ENCODE results near the gene TLE1.
"Not testable (repeated sequence)": the region's sequence is repeated elsewhere in the genome, so short reads cannot be mapped to it uniquely, and the experiment has no call there.

The TLE1 gene

GRCh38 chr9:81599837-81600236 lies 89.5 kb downstream of the TLE1 start:
- DNase-seq (ENCODE audit: low spot score), result no peak

- DNase-seq (ENCODE audit: low spot score), result no peak
These were observed 90.5 kb downstream of the TLE1 start for GRCh38 chr9:81598811-81599210.

DNA sequence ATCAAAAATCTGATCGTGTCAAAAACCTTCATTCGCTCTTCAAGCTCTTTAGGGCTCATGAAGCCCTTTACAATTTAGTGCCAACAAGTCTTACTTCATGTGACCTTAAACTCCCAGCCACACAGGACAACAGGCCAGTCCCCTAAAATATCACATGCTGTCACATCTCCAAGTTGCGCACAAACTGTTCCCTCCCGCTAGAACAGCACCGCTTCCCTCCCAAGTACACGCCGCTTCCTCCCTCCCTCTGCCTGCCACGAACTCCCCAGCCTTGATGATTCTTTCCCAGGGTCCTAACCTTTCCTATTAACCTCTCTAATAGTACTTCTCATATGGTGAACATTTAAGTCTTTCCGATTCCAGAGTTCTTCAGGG lies 91.2 kb downstream of the TLE1 start:
- no peak for DNase-seq (ENCODE audit: low spot score)

GRCh38 chr9:81597419-81598122 lies 91.8 kb downstream of the TLE1 start:
- no peak for DNase-seq (ENCODE audit: low spot score)

DNA sequence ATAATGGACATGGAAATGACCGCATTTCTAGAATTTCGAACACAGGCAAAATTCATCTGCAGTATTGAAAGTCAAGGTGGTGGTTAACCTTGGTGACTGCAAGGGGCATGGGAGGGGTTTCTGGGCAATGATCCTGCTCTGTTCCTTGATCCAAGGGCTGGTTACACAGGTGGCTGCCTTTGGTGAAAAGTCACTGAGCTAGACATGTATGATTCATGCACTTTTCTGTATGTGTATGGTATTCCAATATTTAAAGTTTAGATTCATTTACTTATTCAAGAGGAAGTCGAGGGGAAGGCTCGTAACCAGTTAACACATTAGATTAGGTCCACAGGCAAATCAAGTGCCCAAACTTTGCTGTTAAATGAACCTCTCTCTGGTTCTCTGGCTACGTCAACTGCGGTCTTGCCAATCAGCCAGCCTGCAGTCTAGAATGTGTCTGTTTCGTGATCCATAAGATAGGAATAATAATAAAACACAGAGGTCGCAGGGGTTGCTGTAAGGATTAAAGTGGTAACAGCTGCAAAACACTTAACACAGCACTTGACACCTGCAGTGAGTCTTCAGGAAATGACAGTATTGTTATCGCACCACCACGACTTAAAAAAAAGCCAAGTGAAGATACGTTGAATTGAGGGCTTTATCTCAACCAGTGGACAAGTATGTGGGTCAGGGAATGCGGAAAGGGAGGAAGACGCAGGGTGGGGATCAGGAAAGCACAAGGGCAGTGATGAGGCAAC lies 92.5 kb downstream of the TLE1 start:
- DNase-seq (ENCODE audit: low spot score), result no peak

DNA sequence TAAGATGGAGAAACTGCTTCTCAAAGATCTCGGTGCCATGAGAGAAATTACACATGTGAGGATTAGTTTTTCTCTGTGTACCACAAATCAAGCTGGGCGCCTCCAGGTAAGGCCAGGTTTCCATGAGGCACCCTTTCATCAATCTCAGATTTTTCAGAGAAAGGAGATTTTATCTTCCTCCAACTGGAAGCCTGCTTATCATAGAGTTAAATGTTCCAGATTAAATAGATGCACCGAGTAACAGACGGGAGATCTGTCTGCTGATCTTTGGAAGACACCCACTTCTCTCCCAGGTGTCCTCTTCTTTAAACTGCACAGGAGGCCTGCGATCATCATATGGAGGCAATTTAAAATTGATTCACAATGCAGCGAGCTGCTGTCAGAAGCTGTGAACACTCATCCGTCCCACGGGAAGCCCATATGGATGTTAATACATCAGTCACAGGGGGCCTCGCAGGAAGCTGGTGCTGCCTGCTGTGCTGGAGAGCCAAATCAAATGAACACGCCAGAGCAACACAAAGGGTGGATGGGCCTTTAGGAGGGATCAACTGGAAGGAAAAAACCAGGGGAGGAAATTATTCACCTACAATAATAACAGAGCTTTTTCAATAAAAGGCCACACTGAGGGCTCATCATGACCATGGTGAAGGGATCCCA lies 93.3 kb downstream of the TLE1 start:
- no peak for DNase-seq (ENCODE audit: low spot score)

DNA sequence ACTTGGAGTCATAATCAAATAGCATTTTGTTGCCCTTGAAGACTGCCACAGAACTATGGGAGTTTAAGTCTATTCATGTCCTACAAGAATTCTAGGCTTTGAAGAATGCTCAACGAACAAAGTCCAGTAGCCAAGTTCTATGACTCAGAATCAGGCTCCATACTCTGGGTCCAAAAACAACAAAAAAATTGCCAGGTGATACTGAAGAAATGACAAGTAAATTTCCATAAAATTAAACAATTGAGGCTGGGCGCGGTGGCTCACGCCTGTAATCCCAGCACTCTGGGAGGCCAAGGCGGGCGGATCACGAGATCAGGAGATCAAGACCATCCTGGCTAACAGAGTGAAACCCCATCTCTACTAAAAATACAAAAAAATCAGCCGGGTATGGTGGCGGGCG lies 94.1 kb downstream of the TLE1 start:
- not testable (repeated sequence) for DNase-seq (ENCODE audit: low spot score)

DNA sequence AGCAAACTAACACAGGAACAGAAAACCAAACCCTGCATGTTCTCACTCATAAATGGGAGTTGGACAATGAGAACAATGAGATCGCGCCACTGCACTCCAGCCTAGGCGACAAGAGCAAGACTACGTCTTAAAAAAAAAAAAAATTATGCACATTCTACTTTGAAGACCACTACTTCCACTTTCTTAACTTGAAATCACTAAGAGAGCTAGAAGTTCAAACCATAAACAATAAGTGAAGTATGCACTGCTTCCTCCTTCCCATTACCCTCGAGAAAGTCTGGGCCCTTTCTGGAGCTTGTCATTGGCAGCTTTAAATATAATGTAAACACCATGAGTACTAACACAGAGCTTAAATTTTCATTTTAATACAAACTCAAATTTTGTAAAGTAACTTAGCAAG lies 94.9 kb downstream of the TLE1 start:
- no peak for DNase-seq (ENCODE audit: low spot score)

GRCh38 chr9:81592887-81593266 lies 96.5 kb downstream of the TLE1 start:
- DNase-seq (ENCODE audit: low spot score), result no peak

DNA sequence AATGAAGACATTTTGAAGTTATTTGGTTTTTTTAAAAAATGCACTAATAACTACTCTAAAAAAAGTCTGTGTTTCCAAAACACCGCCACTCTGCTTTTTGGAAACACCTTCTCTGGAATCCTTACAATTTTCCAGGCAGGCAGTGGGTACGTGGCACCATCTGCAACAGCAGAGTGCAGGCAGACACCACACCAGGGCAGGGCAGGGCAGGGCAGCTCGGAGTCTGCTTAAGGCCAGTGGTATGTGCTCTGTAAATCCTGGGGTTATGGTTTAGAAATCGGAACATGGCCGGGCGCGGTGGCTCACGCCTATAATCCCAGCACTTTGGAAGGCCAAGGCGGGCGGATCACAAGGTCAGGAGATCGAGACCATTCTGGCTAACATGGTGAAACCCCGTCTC lies 97.6 kb downstream of the TLE1 start:
- DNase-seq (ENCODE audit: low spot score), result no peak

DNA sequence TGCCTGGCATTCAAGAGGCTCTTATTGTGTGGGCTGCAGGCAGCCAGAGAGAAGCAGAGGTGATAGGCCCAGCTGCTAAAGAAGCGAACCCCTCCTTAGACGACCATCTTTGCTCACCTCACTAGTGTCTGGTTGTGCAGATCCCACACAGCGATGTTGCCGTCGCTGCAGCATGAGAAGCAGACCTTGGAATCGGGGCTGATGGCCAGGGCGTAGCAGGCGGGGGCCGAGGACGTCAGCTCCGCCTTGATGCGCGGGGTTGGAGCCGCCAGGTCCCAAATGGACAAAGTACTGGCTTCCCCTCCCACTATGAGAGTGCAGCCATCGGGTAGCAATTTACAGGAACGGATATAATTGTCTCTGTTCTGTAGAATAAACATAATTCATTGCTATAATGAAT lies 98.7 kb downstream of the TLE1 start:
- DNase-seq (ENCODE audit: low spot score), result no peak

- no peak for DNase-seq (ENCODE audit: low spot score)
These were observed 99.5 kb downstream of the TLE1 start for GRCh38 chr9:81589819-81590218.

- DNase-seq (ENCODE audit: low spot score), result no peak
These were observed 100.0 kb downstream of the TLE1 start for GRCh38 chr9:81589392-81589791.

DNA sequence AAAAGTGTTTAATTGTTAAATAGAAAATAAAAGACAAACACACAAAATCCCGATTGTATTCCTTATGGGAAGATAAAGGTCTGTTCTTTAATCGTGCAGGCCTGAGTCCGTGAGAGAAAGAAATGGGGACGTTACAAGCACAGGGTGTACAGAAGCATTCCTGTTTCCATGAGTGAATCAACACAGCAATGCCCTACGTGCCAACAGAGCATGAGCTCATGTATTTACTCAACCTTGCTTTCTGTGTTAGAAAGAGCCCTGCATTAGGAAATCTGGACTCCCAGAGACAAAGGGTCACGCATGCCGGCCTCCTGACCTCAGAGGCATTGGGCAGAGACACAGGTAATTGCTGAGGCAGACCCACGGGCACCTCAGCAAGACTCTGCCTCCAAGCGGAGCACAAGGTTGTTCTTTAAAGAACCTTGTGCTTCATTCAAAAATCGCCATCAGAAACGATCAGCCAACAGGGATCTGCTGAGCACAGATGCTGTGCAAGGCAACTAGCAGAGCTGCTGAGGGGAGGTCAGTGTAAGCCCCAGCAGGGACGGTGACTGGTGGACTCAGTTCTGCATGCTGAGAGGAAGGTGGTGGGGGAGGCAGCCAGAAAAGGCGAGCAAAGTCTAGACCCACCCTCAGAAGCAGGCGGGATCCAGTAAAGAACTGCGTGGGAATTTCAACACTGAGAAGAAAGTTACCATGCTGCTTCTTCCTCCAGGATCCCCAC lies 101.0 kb downstream of the TLE1 start:
- DNase-seq (ENCODE audit: low spot score), result no peak

GRCh38 chr9:81586786-81587185 lies 102.6 kb downstream of the TLE1 start:
- DNase-seq (ENCODE audit: low spot score), result no peak

GRCh38 chr9:81585191-81585763 lies 104.1 kb downstream of the TLE1 start:
- no peak for DNase-seq (ENCODE audit: low spot score)

- DNase-seq (ENCODE audit: low spot score), result no peak
These were observed 105.2 kb downstream of the TLE1 start for GRCh38 chr9:81584099-81584498.

GRCh38 chr9:81581986-81582385 lies 107.4 kb downstream of the TLE1 start:
- no peak for DNase-seq (ENCODE audit: low spot score)

- no peak for DNase-seq (ENCODE audit: low spot score)
These were observed 110.0 kb downstream of the TLE1 start for GRCh38 chr9:81579381-81579780.

DNA sequence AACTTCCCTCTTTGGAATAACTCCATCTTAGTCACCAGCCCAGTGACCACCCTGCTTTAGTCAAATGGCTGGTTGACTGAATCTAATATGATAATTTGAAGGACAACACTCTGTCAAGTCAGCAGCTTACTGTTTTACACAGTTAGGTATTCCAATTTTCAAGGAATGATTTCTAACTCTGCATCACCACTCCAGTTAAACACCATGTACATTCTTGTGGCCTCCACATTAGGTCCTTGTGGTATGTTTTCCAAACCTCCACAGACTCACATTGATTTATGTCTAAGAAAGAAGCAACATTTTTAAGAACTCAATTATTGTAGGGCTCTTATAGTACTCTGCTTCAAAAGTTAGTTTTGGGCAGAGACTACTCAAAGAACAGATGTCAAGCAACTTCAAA lies 110.7 kb downstream of the TLE1 start:
- DNase-seq (ENCODE audit: low spot score), result no peak

DNA sequence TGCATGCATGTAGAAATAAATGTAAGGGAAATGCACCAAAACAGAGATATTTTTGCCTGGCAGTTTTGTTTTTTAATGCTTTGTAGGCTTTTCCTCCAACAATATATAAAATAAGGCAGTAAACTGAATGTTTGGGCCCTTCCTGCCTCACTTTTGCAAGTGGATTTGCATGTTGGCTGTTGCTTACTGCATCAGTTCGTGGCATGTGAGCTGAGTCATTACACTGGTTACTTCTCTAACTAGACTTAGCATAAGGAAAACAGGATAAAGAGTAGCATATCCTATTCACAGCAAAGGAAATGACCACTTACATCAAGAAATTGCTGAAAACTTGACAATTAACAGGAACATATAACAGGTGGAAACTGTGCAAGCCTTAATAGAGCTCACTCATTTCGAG lies 113.4 kb downstream of the TLE1 start:
- DNase-seq (ENCODE audit: low spot score), result no peak

DNA sequence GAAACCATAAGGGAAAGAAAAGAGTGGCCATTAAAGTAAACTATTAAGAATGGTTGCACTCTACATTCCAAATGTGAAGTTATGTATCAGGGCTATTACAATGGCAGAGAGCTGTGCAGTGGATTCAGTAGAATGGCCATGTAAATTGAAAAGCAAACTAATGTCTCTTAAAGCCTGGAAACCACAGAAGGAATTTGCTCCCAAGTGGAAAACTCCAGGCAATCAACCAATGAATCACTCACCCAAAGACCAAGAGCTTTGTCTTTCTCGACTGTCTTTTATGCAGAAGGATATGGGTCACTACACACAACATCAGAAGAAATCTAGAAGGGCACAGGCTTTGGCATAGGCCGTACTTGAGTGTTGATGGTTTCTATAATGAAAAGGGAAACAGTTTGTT lies 114.9 kb downstream of the TLE1 start:
- DNase-seq (ENCODE audit: low spot score), result no peak
